K562 (cell line): ENCODE results near the gene PACSIN1. TPM values are rescaled to one million over a fixed set of nuclear protein-coding genes. Genes with fewer than 3 reads are reported as not detected.

Experiments used
- ATAC-seq: fragments of 200-7000 bp; cut with Tn5 transposase; 3 replicates; pipeline ENCODE4 v1.9.1; 2020; ENCODE audit warnings: moderate library complexity
- Bru-seq: library from RNA; stranded (reverse); fragments of 400-500 nt; gene quantifications from one replicate; lab custom pipeline; 2021; lab: Mats Ljungman, UMichigan
- BruChase-seq, 2 experiments: library from RNA; stranded (reverse); fragments of 400-500 nt; gene quantifications; one replicate each; lab custom pipeline; 2021; lab: Mats Ljungman, UMichigan
- BruUV-seq: library from RNA; stranded (reverse); fragments of 400-500 nt; replicated peaks from 2 replicates; lab custom pipeline; 2021; lab: Mats Ljungman, UMichigan
- CTCF ChIA-PET: fragments of 300-600 bp; formaldehyde crosslinking; extraction: SDS; loops from one replicate; lab custom pipeline; 2021; ENCODE audit warnings: low intra/inter-chr PET ratio; lab: Yijun Ruan, JAX
- POLR2A ChIA-PET: fragments of 300-600, 350-650 bp; sonication (Branson Sonifier 250); formaldehyde crosslinking; extraction: SDS; loops from one replicate; lab custom pipeline; 2021; ENCODE audit warnings: antibody characterized with exemption, inconsistent platforms; lab: Yijun Ruan, JAX
- DNase-seq, 4 experiments: peaks; one replicate each; pipeline versions ENCODE4 v3.0.0 to v3.0.0-alpha.2; 2011 to 2018; ENCODE audit warnings: low spot score in 3 of 4, mixed read lengths in 3 of 4; ENCODE audit errors: extremely low read depth in 1 of 4
- FAIRE-seq: peaks from 2 replicates; lab custom pipeline; 2011; peaks lifted over from hg19 to GRCh38; lab: Jason Lieb, UNC
- H2AFZ ChIP-seq: 2 replicates; pipeline ENCODE4 v1.6.0; 2011; ENCODE audit warnings: low read depth, low read length, control low read depth, inconsistent platforms
- H3K27ac ChIP-seq: fragments of 200-600 bp; 3 replicates; pipeline ENCODE4 v1.8.0; 2011; ENCODE audit warnings: low read depth, mild to moderate bottlenecking, control low read depth, inconsistent platforms, low read length, moderate library complexity, mixed read lengths; ENCODE audit errors: extremely low read depth
- H3K27me3 ChIP-seq, 2 experiments: fragments of 300-600 bp in 1 of 2; 2 replicates in 1 of 2; 3 replicates in 1 of 2; pipeline versions ENCODE4 v1.6.0 to v1.8.0; 2011; ENCODE audit warnings: inconsistent platforms in 2 of 2, low read length in 2 of 2, mild to moderate bottlenecking in 1 of 2, mixed read lengths in 1 of 2, moderate library complexity in 1 of 2; ENCODE audit not compliant: control insufficient read depth in 2 of 2, insufficient read depth in 2 of 2
- H3K36me3 ChIP-seq: fragments of 300-600 bp; 3 replicates; pipeline ENCODE4 v1.8.0; 2011; ENCODE audit warnings: mild to moderate bottlenecking, low read length, inconsistent platforms; ENCODE audit not compliant: control insufficient read depth, insufficient read depth
- H3K4me1 ChIP-seq, 2 experiments: fragments of 200-600 bp in 1 of 2; replicated peaks in 1 of 2; 2 replicates in 1 of 2; 3 replicates in 1 of 2; pipeline versions ENCODE4 v1.5.1 to v1.8.0; 2011; ENCODE audit warnings: inconsistent platforms in 2 of 2, low read length in 2 of 2, mild to moderate bottlenecking in 1 of 2, mixed read lengths in 1 of 2, moderate library complexity in 1 of 2; ENCODE audit not compliant: control insufficient read depth in 2 of 2, insufficient read depth in 2 of 2
- H3K4me2 ChIP-seq: 2 replicates; pipeline ENCODE4 v1.6.1; 2011; ENCODE audit warnings: low read length, control low read depth, inconsistent platforms, mixed read lengths; ENCODE audit not compliant: insufficient read depth
- H3K4me3 ChIP-seq: fragments of 200-600 bp; sonication (generic), shearing (Covaris generic); 2 replicates; pipeline ENCODE4 v1.5.1; 2016; ENCODE audit warnings: control low read depth, inconsistent platforms
- H3K79me2 ChIP-seq: fragments of 200-600 bp; 3 replicates; pipeline ENCODE4 v1.8.0; 2011; ENCODE audit warnings: low read length, inconsistent platforms; ENCODE audit not compliant: control insufficient read depth, insufficient read depth
- H3K9ac ChIP-seq, 2 experiments: 2 replicates each; pipeline versions ENCODE4 v1.6.0 to v1.6.1; 2011; ENCODE audit warnings: low read depth in 2 of 2, low read length in 2 of 2, control low read depth in 1 of 2, inconsistent platforms in 1 of 2, mild to moderate bottlenecking in 1 of 2, mixed read lengths in 1 of 2; ENCODE audit not compliant: insufficient read depth in 1 of 2
- H3K9me1 ChIP-seq: one replicate; pipeline ENCODE4 v1.6.0; 2011; ENCODE audit warnings: inconsistent platforms, mild to moderate bottlenecking, low read length, moderate library complexity; ENCODE audit not compliant: control insufficient read depth, insufficient read depth
- H3K9me3 ChIP-seq: replicated peaks from 2 replicates; pipeline ENCODE4 v1.5.1; 2011; ENCODE audit warnings: low read depth, low read length, inconsistent platforms; ENCODE audit not compliant: control insufficient read depth, insufficient read depth
- H4K20me1 ChIP-seq: replicated peaks from 2 replicates; pipeline ENCODE4 v1.6.1; 2011; ENCODE audit warnings: low read length, inconsistent platforms, mixed read lengths; ENCODE audit not compliant: control insufficient read depth, insufficient read depth
- ARID3B ChIP-seq: fragments of 250-450 bp; sonication (Bioruptor Pico); IDR thresholded peaks from 2 replicates; pipeline ENCODE4 v1.4.0; 2020; ENCODE audit warnings: borderline replicate concordance
- BACH1 ChIP-seq: fragments of 200-800 bp; sonication (Bioruptor generic); IDR thresholded peaks from 2 replicates; pipeline ENCODE4 v1.6.1; 2016; ENCODE audit warnings: missing genetic modification characterization, missing compliant biosample characterization
- TEAD4 ChIP-seq, 2 experiments: sonication (generic) in 1 of 2; formaldehyde crosslinking in 1 of 2; IDR thresholded peaks; 2 replicates each; pipeline versions ENCODE4 v1.6.1 to v1.8.0; 2012 to 2022; ENCODE audit warnings: borderline replicate concordance in 1 of 2, inconsistent platforms in 1 of 2, low read length in 1 of 2, mild to moderate bottlenecking in 1 of 2, missing genetic modification reagents in 1 of 2
- TRIM28 ChIP-seq: fragments of 450-650 bp; IDR thresholded peaks from 2 replicates; pipeline ENCODE4 v1.6.1; 2017
- ZBTB26 ChIP-seq: fragments of 450-650 bp; formaldehyde crosslinking; IDR thresholded peaks from 2 replicates; pipeline ENCODE4 v1.4.0; 2022; ENCODE audit warnings: missing genetic modification characterization
- ZNF197 ChIP-seq: fragments of 200-800 bp; sonication (Bioruptor generic); IDR thresholded peaks from 2 replicates; pipeline ENCODE4 v1.6.1; 2016; ENCODE audit warnings: low read depth, missing genetic modification characterization, missing compliant biosample characterization
- WGBS: fragments of 100-300 bp; shearing (Covaris generic); methylation state at CpG from one replicate; pipeline ENCODE4 v1.1.6; 2016; ENCODE audit warnings: low coverage, mixed read lengths; ENCODE audit not compliant: insufficient coverage; ENCODE audit errors: missing lambda C conversion rate; 5-methylcytosine and 5-hydroxymethylcytosine counted together
- in situ Hi-C: fragments of 300-500 bp; cut with MboI; formaldehyde crosslinking; loops from 4 replicates; pipeline ENCODE4 v1.15.0; 2018; ENCODE audit warnings: inconsistent platforms, mixed read lengths
- intact Hi-C: fragments of 100-400 bp; cut with micrococcal nuclease; formaldehyde crosslinking; loops from 2 replicates; pipeline ENCODE4 v1.14.2; 2022
- long read RNA-seq, 3 experiments: library from polyadenylated mRNA in 2 of 3; library from RNA in 1 of 3; unstranded in 2 of 3; stranded (forward) in 1 of 3; transcript quantifications; one replicate each; pipeline ENCODE4 v2.0.0, GENCODE V29; 2019 to 2022
- polyA minus RNA-seq, 3 experiments: library from RNA; depleted of rRNA, polyadenylated mRNA; stranded (reverse); fragments of >200 nt; gene quantifications; 2 replicates each; pipeline ENCODE4 v1.2.3, GENCODE V29; 2011
- polyA plus RNA-seq, 8 experiments: library from polyadenylated mRNA; depleted of rRNA in 4 of 8; stranded (reverse) in 5 of 8; unstranded in 3 of 8; fragments of >200 nt; fragmentation: Nextera tagmentation in 2 of 8; fragmentation: Illumina TruSeq in 1 of 8; extraction: Ambion mirVana in 2 of 8; extraction: Trizol in 1 of 8; gene quantifications; 2 replicates each; pipeline versions ENCODE4 v1.2.1 to v1.2.3, GENCODE V29; 2011 to 2014; ENCODE audit warnings: inconsistent platforms in 1 of 8, missing spikeins in 1 of 8
- total RNA-seq, 7 experiments: library from RNA; depleted of rRNA in 6 of 7; stranded (reverse); fragments of >200 nt in 6 of 7; fragmentation: Illumina TruSeq in 2 of 7; extraction: Trizol in 2 of 7; gene quantifications; 2 replicates each; pipeline versions ENCODE4 v1.2.1 to v1.2.3, GENCODE V29; 2011 to 2021; ENCODE audit warnings: low replicate concordance in 1 of 7
- TF ChIP-seq, protein P1 (sequence below), 2 experiments: IDR thresholded peaks; 2 replicates each; pipeline ENCODE4 v1.6.1; 2011; ENCODE audit warnings: borderline replicate concordance in 1 of 2, control low read depth in 1 of 2, low read depth in 1 of 2, low read length in 1 of 2, mild to moderate bottlenecking in 1 of 2, mixed read lengths in 1 of 2, moderate library complexity in 1 of 2; ENCODE audit not compliant: insufficient read depth in 1 of 2, insufficient read length in 1 of 2, poor library complexity in 1 of 2, severe bottlenecking in 1 of 2; ENCODE audit errors: extremely low read depth in 1 of 2

Gene PACSIN1, protein sequence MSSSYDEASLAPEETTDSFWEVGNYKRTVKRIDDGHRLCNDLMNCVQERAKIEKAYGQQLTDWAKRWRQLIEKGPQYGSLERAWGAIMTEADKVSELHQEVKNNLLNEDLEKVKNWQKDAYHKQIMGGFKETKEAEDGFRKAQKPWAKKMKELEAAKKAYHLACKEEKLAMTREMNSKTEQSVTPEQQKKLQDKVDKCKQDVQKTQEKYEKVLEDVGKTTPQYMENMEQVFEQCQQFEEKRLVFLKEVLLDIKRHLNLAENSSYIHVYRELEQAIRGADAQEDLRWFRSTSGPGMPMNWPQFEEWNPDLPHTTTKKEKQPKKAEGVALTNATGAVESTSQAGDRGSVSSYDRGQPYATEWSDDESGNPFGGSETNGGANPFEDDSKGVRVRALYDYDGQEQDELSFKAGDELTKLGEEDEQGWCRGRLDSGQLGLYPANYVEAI
- 1.5 and 2.1 TPM in 2 replicates for total RNA-seq (2011; cell fraction: chromatin; rRNA removed; ENCODE audit: low replicate concordance)
- 1.2 and 1.3 TPM in 2 replicates for total RNA-seq (2011; cell fraction: nucleolus; rRNA removed)
- 0.99 and 1.1 TPM in 2 replicates for total RNA-seq (2011; cell fraction: nucleoplasm; rRNA removed)
- 0.41 and 0.45 TPM in 2 replicates for total RNA-seq (2014; rRNA removed)
- total RNA-seq (2014; rRNA removed; fragmentation: Illumina TruSeq; extraction: Trizol): 0.10 and 0.29 TPM in 2 replicates
- 0.22 and 0.23 TPM in 2 replicates for total RNA-seq (2015; rRNA removed; fragmentation: Illumina TruSeq; extraction: Trizol)
- 0.98 and 1.7 TPM in 2 replicates for total RNA-seq (2021)
- 1.1 and 1.4 TPM in 2 replicates for polyA plus RNA-seq (2011; rRNA removed)
- 1.2 and 1.6 TPM in 2 replicates for polyA plus RNA-seq (2011; cell fraction: cytosol; rRNA removed)
- polyA plus RNA-seq (2011; cell fraction: nucleus; rRNA removed): 2.2 and 3.4 TPM in 2 replicates
- 0.90 and 1.2 TPM in 2 replicates for polyA plus RNA-seq (2012)
- polyA plus RNA-seq (2014; fragmentation: Illumina TruSeq; extraction: Trizol): 0.79 and 1.4 TPM in 2 replicates
- polyA plus RNA-seq (2014; fragmentation: Nextera tagmentation; extraction: Ambion mirVana): under 1 TPM; 0.01 to 0.03 TPM
- 0.98 and 1.2 TPM in 2 replicates for polyA plus RNA-seq (2014; rRNA removed)
- 0.98 and 1.1 TPM in 2 replicates for polyA minus RNA-seq (2011; rRNA and poly(A)+ RNA removed)
- polyA minus RNA-seq (2011; cell fraction: cytosol; rRNA and poly(A)+ RNA removed): 0.95 and 1.7 TPM in 2 replicates
- 0.67 and 1.9 TPM in 2 replicates for polyA minus RNA-seq (2011; cell fraction: nucleus; rRNA and poly(A)+ RNA removed)
- Bru-seq, nascent RNA: percentile 30 among the genes with signal in this experiment
- BruChase-seq, experiment 1, labeled RNA remaining after a 2-hour chase: percentile 29 among the genes with signal in this experiment
- BruChase-seq, experiment 2, labeled RNA remaining after a 6-hour chase: percentile 29 among the genes with signal in this experiment
- long read RNA-seq, experiment 1, partial matches to known transcripts: 0 of 2 reads
- long read RNA-seq, experiment 1, other reads (novel, unspliced or antisense): 2 of 2 reads
- long read RNA-seq, experiment 2, full-length matches to known transcripts: 1 of 3 reads
- long read RNA-seq, experiment 2, partial matches to known transcripts: 1 of 3 reads
- long read RNA-seq, experiment 2, other reads (novel, unspliced or antisense): 1 of 3 reads
- long read RNA-seq, experiment 3: 0 reads

GRCh38 chr6:34465531-34466241 lies at the start of gene PACSIN1:
PACSIN1 (plus strand) TSS chr6:34466076; CDS start chr6:34526306, 60,230 bp downstream.
- intact Hi-C loops (no loop called here), in situ Hi-C loops (loop anchor here (25.0 kb wide), 1 partner anchor 672 kb away; the partner anchor contains the start of gene TCP11)
- FAIRE-seq (peak; percentile 71), DNase-seq (peak; percentile 84 to 90 (median 87)), ATAC-seq (peak; percentile 93)
- ChIA-PET POLR2A (interaction anchor here (0.5 to 2.8 kb wide), 8 partner anchors 10 to 586 kb away, joined by 3 to 10 read pairs (median 4); partner anchors contain the start of genes HMGA1 and RPS10), CTCF (interaction anchor here (0.6 kb wide), 1 partner anchor 61 kb away, joined by 7 read pairs; no protein-coding TSS in a partner anchor)
- no peaks in the 10 kb centered on the region for H4K20me1 ChIP-seq
- no peaks in the 10 kb centered on the region for H3K9me3 ChIP-seq
- no peaks in the 10 kb centered on the region for H3K27me3 ChIP-seq
- BruUV-seq: no TSS peak
- H3K4me3 ChIP-seq: peak within 1 kb of the TSS; percentile 45
- peak within 1 kb of the TSS; percentile 15 to 89; a peak in 3 of 4 replicates for H3K9ac ChIP-seq
- H3K79me2 ChIP-seq: no peaks in the 10 kb centered on the region
- H3K4me2 ChIP-seq: peak within 1 kb of the TSS; percentile 72
- peaks cover 9 to 21% of the 10 kb centered on the region in 2 experiments; a peak in 4 of 5 replicates for H3K4me1 ChIP-seq
- WGBS: 5% methylated on average over 47 of the region's 67 CpGs
- no peaks in the 10 kb centered on the region for H3K9me1 ChIP-seq
- H3K27ac ChIP-seq: no peak within 1 kb of the TSS
- no peaks in the 10 kb centered on the region for H3K36me3 ChIP-seq
- H2AFZ ChIP-seq: peak within 1 kb of the TSS; percentile 91
- TF ChIP-seq TRIM28 (no peak), TEAD4 (IDR thresholded peaks at IDR 0.05; ENCODE audit: low read length) (no peak), TEAD4 (CRISPR knock-in tag; IDR thresholded peaks at IDR 0.05; ENCODE audit: borderline replicate concordance) (no peak), ZBTB26 (CRISPR knock-in tag) (no peak), ZNF197 (CRISPR knock-in tag) (no peak), ARID3B (CRISPR knock-in tag) (no peak), BACH1 (tag) (no peak)
- TF ChIP-seq, protein P1, sequence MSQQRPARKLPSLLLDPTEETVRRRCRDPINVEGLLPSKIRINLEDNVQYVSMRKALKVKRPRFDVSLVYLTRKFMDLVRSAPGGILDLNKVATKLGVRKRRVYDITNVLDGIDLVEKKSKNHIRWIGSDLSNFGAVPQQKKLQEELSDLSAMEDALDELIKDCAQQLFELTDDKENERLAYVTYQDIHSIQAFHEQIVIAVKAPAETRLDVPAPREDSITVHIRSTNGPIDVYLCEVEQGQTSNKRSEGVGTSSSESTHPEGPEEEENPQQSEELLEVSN (IDR thresholded peaks at IDR 0.05; ENCODE audit: borderline replicate concordance in 1 of 2, extremely low read depth in 1 of 2, insufficient read depth in 1 of 2, insufficient read length in 1 of 2, low read depth in 1 of 2, low read length in 1 of 2, poor library complexity in 1 of 2, severe bottlenecking in 1 of 2): peak in 1 of 2 experiments; percentile 47
